ENCODE measurements around the gene COL2A1.

COL2A1 gene

GRCh38 chr12:47981496-47982260 lies 22.6 kb downstream of the COL2A1 start:
- no peak for DNase-seq (ENCODE audit: low read depth, low spot score)
- no peak overlapping the region for H3K4me3 ChIP-seq (ENCODE audit: low read length)

DNA sequence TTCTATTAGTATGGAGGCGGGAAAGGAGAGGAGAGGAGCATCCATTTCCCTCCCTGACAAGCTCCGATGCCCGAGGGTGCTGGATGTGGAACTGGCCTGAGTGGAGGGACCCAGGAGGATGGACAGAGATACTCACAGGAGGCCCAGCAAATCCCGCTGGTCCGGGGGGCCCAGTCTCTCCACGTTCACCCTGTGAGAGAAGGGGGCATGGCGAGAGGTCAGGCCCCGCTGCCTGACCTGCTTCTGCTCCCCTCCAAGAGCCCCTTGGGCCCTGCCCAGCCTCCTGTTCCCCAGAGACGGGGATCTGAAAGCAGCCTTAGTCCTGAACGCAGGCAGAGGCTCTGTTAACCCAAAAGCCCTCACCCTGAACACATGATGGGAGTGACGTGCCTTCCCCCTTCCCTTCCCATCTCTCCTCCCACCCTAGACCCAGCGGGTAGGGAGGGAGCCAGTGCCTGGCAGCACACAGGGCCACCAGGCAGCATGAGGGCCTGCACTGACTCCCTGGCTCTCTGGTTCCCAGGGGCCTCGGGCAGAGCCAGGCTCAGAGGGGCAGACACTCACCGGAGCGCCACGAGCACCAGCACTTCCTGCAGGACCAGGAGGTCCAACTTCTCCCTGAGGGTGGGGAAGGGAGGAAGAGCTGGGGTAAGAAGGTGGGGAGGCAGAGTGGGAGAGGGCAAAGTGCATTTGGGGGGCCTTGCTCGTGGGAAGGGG lies 23.3 kb downstream of the COL2A1 start:
- no peak for DNase-seq (ENCODE audit: low read depth, low spot score)
- no peak overlapping the region for H3K4me3 ChIP-seq (ENCODE audit: low read length)

DNA sequence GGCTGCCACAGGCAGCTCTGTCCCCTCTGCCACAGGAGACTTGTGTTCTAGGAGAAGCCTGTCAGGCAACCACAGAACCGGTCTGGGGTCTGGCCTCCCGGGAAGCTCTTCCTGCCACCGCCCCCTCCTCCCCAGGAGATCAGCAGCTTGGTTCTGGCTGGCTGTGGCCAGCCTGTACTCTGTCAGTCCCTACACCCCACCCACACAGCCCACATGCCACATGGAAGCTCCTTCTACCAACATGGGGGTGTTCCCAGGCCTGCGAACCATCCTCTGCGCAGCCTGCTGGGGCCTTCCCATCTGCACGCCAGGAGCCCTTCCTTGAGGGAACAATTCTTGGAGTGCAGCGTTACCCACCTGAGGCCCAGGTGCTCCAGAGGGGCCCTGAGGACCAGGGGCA lies 24.1 kb downstream of the COL2A1 start:
- no peak for DNase-seq (ENCODE audit: low read depth, low spot score)
- H3K4me3 ChIP-seq (ENCODE audit: low read length): no peak overlapping the region

DNA sequence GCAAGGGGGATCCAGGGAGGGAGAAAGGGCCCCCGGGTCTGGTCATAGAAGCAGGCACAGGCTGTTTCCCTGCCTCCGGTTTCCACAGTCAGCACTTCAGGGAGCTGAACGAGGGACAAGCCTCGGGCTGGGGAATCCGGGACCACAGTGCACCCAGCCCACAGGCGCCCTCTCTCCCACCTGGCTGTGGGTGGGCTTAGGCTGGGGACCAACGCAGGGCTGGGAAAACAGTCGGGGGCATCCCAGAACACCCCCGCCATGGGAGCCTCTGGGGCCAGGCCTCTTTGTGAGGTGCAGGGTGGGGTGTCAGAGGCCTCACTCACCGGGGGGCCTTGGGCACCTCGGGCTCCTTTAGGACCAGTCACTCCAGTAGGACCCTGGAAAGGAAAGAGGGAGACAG lies 24.6 kb downstream of the COL2A1 start:
- DNase-seq (ENCODE audit: low read depth, low spot score): no peak
- no peak overlapping the region for H3K4me3 ChIP-seq (ENCODE audit: low read length)

DNA sequence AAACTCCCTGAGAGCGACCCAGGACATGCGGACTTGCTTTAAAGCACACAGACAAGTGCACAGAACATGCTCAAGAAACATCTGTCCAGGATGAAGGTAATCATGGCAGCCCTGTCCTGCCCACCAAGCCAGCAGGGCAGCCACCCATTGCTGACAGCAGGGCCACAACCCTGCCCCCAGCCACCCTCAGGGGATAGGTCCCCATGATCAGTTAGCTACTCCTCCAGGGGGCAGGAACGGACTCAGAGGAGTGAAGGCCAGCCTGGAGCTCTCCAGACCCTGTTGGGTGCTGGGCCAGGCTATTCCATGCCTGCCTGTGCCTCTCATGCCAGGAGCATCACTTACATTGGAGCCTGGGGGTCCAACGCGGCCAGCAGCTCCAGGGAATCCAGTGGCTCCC lies 25.1 kb downstream of the COL2A1 start:
- DNase-seq (ENCODE audit: low read depth, low spot score): no peak
- H3K4me3 ChIP-seq (ENCODE audit: low read length): no peak overlapping the region

DNA sequence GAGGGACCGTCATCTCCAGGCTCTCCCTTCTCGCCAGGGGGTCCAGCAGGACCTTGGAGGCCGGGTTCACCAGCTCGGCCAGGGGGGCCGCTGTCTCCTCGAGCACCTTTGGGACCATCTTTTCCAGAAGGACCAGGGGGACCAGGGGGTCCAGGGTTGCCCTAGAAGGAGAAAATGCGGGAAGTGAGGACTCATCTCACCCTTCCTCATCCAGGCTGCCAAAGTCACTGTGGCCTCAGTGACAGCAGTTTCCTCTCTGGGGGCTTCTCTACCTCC lies 25.7 kb downstream of the COL2A1 start:
- DNase-seq (ENCODE audit: low read depth, low spot score): no peak
- no peak overlapping the region for H3K4me3 ChIP-seq (ENCODE audit: low read length)

- DNase-seq (ENCODE audit: low read depth, low spot score): no peak
- H3K4me3 ChIP-seq (ENCODE audit: low read length): no peak overlapping the region
Measured at GRCh38 chr12:47977772-47978597, 26.3 kb downstream of the COL2A1 start.

GRCh38 chr12:47977046-47977771 lies 27.1 kb downstream of the COL2A1 start:
- no peak for DNase-seq (ENCODE audit: low read depth, low spot score)

DNA sequence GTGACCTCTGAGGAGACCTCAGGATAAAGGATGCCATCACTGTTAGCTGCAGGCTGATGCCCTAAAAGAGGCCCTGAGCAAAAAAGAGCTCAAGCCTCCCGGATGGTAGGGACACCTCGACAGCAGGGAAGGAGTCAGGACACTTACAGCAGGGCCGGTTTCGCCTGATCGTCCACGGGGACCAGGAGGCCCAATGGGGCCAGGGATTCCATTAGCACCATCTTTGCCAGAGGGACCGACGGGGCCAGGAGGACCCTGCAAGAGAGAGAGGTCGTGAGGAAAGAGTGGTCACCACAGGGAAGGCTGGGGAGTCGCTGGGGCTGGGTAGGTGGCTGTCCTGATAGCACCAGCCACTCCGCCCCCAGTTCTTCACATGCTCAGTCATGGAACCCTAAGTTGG lies 28.5 kb downstream of the COL2A1 start:
- H3K4me3 ChIP-seq (ENCODE audit: low read length): no peak overlapping the region
- DNase-seq (ENCODE audit: low read depth, low spot score): no peak

More at GRCh38 chr12:47977046-47977771, 27.1 kb downstream of the COL2A1 start:
- H3K4me3 ChIP-seq (ENCODE audit: low read length): no peak overlapping the region

- DNase-seq (ENCODE audit: low read depth, low spot score): no peak
- H3K4me3 ChIP-seq (ENCODE audit: low read length): no peak overlapping the region
Measured at GRCh38 chr12:47975036-47975620, 29.1 kb downstream of the COL2A1 start.

DNA sequence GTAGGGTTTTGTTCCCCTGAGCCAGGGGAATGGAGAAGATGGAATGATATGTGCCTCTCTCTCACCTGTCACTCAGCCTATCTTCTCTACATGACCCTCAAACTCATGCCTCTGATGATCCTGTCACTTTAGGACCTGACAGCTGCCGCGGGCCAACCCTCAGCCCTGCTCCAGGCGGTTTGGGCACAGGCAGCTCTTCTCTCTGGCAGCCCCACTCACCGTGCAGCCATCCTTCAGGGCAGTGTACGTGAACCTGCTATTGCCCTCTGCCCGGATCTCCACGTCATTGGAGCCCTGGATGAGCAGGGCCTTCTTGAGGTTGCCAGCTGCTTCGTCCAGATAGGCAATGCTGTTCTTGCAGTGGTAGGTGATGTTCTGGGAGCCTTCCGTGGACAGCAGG lies 30.4 kb downstream of the COL2A1 start:
- no peak overlapping the region for H3K4me3 ChIP-seq (ENCODE audit: low read length)
- no peak for DNase-seq (ENCODE audit: low read depth, low spot score)

DNA sequence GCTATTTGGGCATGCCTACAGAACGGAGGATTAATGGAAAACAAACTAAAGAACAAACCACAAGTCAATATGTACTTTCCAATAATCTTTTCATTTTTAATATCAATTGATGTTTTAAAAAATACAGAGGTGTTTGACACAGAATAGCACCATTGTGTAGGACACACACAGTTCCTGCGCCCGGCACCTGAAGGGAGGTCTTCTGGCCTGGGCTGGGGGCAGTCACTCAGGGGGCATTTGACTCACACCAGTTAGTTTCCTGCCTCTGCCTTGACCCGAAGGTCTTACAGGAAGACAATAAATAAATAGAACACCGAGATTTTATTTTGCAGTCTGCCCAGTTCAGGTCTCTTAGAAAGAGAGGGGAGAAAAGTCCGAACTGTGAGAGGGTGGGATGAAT lies 31.4 kb downstream of the COL2A1 start:
- DNase-seq (ENCODE audit: low read depth, low spot score): no peak
- H3K4me3 ChIP-seq (ENCODE audit: low read length): no peak overlapping the region

DNA sequence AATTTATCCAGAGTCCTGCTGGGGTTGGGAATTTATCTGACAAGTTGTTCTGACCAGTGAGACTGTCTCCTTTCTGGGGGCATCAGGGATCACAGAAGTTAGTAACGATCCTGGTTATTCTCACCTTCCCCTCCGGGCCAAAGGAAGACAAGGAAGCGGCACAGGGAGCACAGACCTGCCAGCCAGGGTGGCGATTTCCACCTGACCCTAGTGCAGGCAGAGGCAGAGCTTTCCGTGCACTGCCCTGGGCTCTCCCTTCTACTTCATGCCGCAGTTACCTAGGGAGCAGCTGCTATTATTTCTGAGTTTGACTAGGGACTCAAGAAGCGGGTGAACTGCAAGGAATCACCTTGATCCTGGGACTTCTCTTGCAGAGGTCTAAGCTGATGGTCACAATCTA lies 33.4 kb downstream of the COL2A1 start:
- no peak overlapping the region for H3K4me3 ChIP-seq (ENCODE audit: low read length)
- DNase-seq (ENCODE audit: low read depth, low spot score): no peak

- H3K4me3 ChIP-seq (ENCODE audit: low read length): no peak overlapping the region
- DNase-seq (ENCODE audit: low read depth, low spot score): no peak
Measured at GRCh38 chr12:47969845-47970244, 34.4 kb downstream of the COL2A1 start.

GRCh38 chr12:47967461-47968321 lies 36.6 kb downstream of the COL2A1 start:
- no peak overlapping the region for H3K4me3 ChIP-seq (ENCODE audit: low read length)
- DNase-seq (ENCODE audit: low read depth, low spot score): no peak

GRCh38 chr12:47965581-47965980 lies 38.7 kb downstream of the COL2A1 start:
- H3K4me3 ChIP-seq (ENCODE audit: low read length): no peak overlapping the region
- DNase-seq (ENCODE audit: low read depth, low spot score): no peak

DNA sequence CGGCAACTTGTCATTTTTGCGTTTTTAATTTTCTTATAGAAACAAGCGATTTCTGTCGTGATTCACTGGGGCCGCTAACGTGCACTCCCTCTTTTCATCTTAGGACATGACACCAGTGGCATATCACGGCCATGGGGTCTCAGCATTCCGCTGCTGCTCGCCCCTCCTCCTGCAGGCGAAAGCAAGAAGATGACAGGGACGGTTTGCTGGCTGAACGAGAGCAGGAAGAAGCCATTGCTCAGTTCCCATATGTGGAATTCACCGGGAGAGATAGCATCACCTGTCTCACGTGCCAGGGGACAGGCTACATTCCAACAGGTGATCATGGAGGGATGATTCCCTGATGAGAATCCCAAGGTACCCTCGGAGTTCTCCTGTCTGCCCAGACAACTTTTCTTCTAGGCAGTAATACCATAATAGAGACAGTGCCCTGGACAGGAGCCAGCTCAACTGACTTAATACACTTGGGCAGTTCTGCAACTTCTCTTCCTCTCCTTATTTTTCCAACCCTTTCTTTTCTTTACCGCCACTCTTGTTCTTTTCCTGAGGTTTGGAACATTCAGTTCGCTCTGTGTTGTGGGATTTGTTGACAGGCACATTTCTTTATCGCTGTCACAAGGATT lies 40.1 kb downstream of the COL2A1 start:
- DNase-seq (ENCODE audit: low read depth, low spot score): peak; percentile 7
- peak overlapping the region; percentile 72 for H3K4me3 ChIP-seq (ENCODE audit: low read length)
